T-helper 2 cell treated with Interferon-gamma antibody and Interleukin-4, amounts not matched to agents 100 ng/mL and 5 ng/mL, for 36 hours (primary cell): ENCODE measurements around the gene MLXIP. TPM values are rescaled to one million over a fixed set of nuclear protein-coding genes. Genes with fewer than 3 reads are reported as not detected.
"Not testable (repeated sequence)": the region's sequence is repeated elsewhere in the genome, so short reads cannot be mapped to it uniquely, and the experiment has no call there.

ENCODE experiments used
- intact Hi-C: fragments of 100-400 bp; cut with micrococcal nuclease; formaldehyde crosslinking; loops from one replicate; pipeline ENCODE4 v1.15.1; 2023
- total RNA-seq: library from RNA; stranded (reverse); gene quantifications from 2 replicates; pipeline ENCODE4 v1.2.3, GENCODE V29; 2022

The MLXIP gene
- total RNA-seq, 1 donor from 2014 or later = 44.7 TPM

GRCh38 chr12:122094137-122094734, 15.7 kb downstream of the MLXIP start:
- intact Hi-C loops = no loop called here

GRCh38 chr12:122094735-122095631, 16.4 kb downstream of the MLXIP start:
- intact Hi-C loops = no loop called here

- intact Hi-C loops = no loop called here
Measured at GRCh38 chr12:122096014-122096413, 17.5 kb downstream of the MLXIP start.

GRCh38 chr12:122096591-122097149, 18.1 kb downstream of the MLXIP start:
- intact Hi-C loops = no loop called here

- intact Hi-C loops = no loop called here
Measured at GRCh38 chr12:122097584-122097926, 19.0 kb downstream of the MLXIP start.

- intact Hi-C loops = no loop called here
Measured at GRCh38 chr12:122097927-122098756, 19.6 kb downstream of the MLXIP start.

- intact Hi-C loops = no loop called here
Measured at GRCh38 chr12:122099280-122099749, 20.8 kb downstream of the MLXIP start.

- intact Hi-C loops = no loop called here
Measured at GRCh38 chr12:122099856-122100255, 21.3 kb downstream of the MLXIP start.

GRCh38 chr12:122100568-122100967, 22.0 kb downstream of the MLXIP start:
- intact Hi-C loops = no loop called here

GRCh38 chr12:122102331-122102730, 23.8 kb downstream of the MLXIP start:
- intact Hi-C loops = no loop called here

- intact Hi-C loops = no loop called here
Measured at GRCh38 chr12:122104844-122105243, 26.3 kb downstream of the MLXIP start.

GRCh38 chr12:122105496-122105895, 26.9 kb downstream of the MLXIP start:
- intact Hi-C loops = not testable (repeated sequence)

- intact Hi-C loops = no loop called here
Measured at GRCh38 chr12:122106843-122107242, 28.3 kb downstream of the MLXIP start.

- intact Hi-C loops = no loop called here
Measured at GRCh38 chr12:122107261-122107660, 28.7 kb downstream of the MLXIP start.

GRCh38 chr12:122111089-122111641, 32.6 kb downstream of the MLXIP start:
- intact Hi-C loops = no loop called here

- intact Hi-C loops = no loop called here
Measured at GRCh38 chr12:122116707-122117535, 38.4 kb downstream of the MLXIP start.

- intact Hi-C loops = no loop called here
Measured at GRCh38 chr12:122117979-122118378, 39.4 kb downstream of the MLXIP start.

GRCh38 chr12:122121341-122121740, 42.8 kb downstream of the MLXIP start:
- intact Hi-C loops = not testable (repeated sequence)

- intact Hi-C loops = no loop called here
Measured at GRCh38 chr12:122121745-122122144, 43.2 kb downstream of the MLXIP start.
